HG03196 (cell line): Measurements from ENCODE around the gene APOC4.
"Not testable (repeated sequence)": the region's sequence is repeated elsewhere in the genome, so short reads cannot be mapped to it uniquely, and the experiment has no call there.

ENCODE experiments used
- ATAC-seq: cut with Tn5 transposase; IDR thresholded peaks from one replicate; pipeline ENCODE4 v1.9.1; 2021; ENCODE audit not compliant: unreplicated experiment

The APOC4 gene

GRCh38 chr19:44957526-44957925, 15.5 kb downstream of the APOC4 start:
- no peak for ATAC-seq

- ATAC-seq, result no peak
Measured at GRCh38 chr19:44958090-44958489, 16.1 kb downstream of the APOC4 start.

- ATAC-seq, result no peak
Measured at GRCh38 chr19:44959691-44960090, 17.7 kb downstream of the APOC4 start.

GRCh38 chr19:44960906-44961728, 19.1 kb downstream of the APOC4 start:
- ATAC-seq, result no peak

- ATAC-seq, result no peak
Measured at GRCh38 chr19:44961821-44962220, 19.8 kb downstream of the APOC4 start.

GRCh38 chr19:44968118-44968517, 26.1 kb downstream of the APOC4 start:
- no peak for ATAC-seq

GRCh38 chr19:44968670-44969069, 26.6 kb downstream of the APOC4 start:
- ATAC-seq, result no peak

GRCh38 chr19:44969437-44969836, 27.4 kb downstream of the APOC4 start:
- no peak for ATAC-seq

GRCh38 chr19:44971451-44971850, 29.4 kb downstream of the APOC4 start:
- ATAC-seq, result not testable (repeated sequence)

- ATAC-seq, result no peak
Measured at GRCh38 chr19:44972802-44973201, 30.8 kb downstream of the APOC4 start.

GRCh38 chr19:44973982-44974735, 32.1 kb downstream of the APOC4 start:
- no peak for ATAC-seq

- ATAC-seq, result no peak
Measured at GRCh38 chr19:44974857-44975256, 32.8 kb downstream of the APOC4 start.

GRCh38 chr19:44975444-44975843, 33.4 kb downstream of the APOC4 start:
- ATAC-seq, result no peak

GRCh38 chr19:44984005-44984404, 42.0 kb downstream of the APOC4 start:
- ATAC-seq, result no peak

GRCh38 chr19:44985445-44985844, 43.4 kb downstream of the APOC4 start:
- no peak for ATAC-seq

GRCh38 chr19:44986389-44986788, 44.4 kb downstream of the APOC4 start:
- no peak for ATAC-seq

GRCh38 chr19:44987148-44987675, 45.2 kb downstream of the APOC4 start:
- no peak for ATAC-seq

GRCh38 chr19:44988273-44988672, 46.2 kb downstream of the APOC4 start:
- ATAC-seq, result no peak

GRCh38 chr19:44988896-44989556, 47.0 kb downstream of the APOC4 start:
- ATAC-seq, result no peak

GRCh38 chr19:44990459-44990858, 48.4 kb downstream of the APOC4 start:
- no peak for ATAC-seq

GRCh38 chr19:44990966-44991365, 48.9 kb downstream of the APOC4 start:
- ATAC-seq, result no peak
